Pancreas (tissue), 10 donors: ENCODE measurements around the gene GAS2. TPM values are rescaled to one million over a fixed set of nuclear protein-coding genes. Genes with fewer than 3 reads are reported as not detected.

ENCODE experiments used
- ATAC-seq, 4 donors: fragments of 200-7000 bp; cut with Tn5 transposase; one replicate each; pipeline versions ENCODE4 v1.8.0 to v1.9.1; 2020; ENCODE audit warnings: mild to moderate bottlenecking in 4 of 4, moderate library complexity in 4 of 4
- DNase-seq, 6 donors: peaks; one replicate each; pipeline ENCODE4 v3.0.0-alpha.2; 2020
- FAIRE-seq: peaks from 2 replicates; lab custom pipeline; 2012; peaks lifted over from hg19 to GRCh38; lab: Jason Lieb, UNC
- H3K27ac ChIP-seq, 4 donors: fragments of 200-600 bp; sonication (generic); 1 replicate in 3 of 4; 2 replicates in 1 of 4; pipeline versions ENCODE4 v1.5.0 to v1.8.0; 2020
- H3K27me3 ChIP-seq, 4 donors: fragments of 200-600 bp; one replicate each; pipeline ENCODE4 v1.8.0; 2021
- H3K36me3 ChIP-seq, 3 donors: fragments of 200-600 bp; sonication (generic) in 1 of 3; one replicate each; pipeline versions ENCODE4 v1.5.0 to v1.8.0; 2020 to 2021
- H3K4me1 ChIP-seq, 3 donors: fragments of 200-600 bp; one replicate each; pipeline ENCODE4 v1.8.0; 2021
- H3K4me3 ChIP-seq, 4 donors: fragments of 200-600 bp; sonication (generic) in 2 of 4; one replicate each; pipeline versions ENCODE4 v1.5.0 to v1.8.0; 2020 to 2021
- H3K9me3 ChIP-seq, 4 donors: fragments of 200-600 bp; one replicate each; pipeline ENCODE4 v1.8.0; 2021
- WGBS, 2 donors: extraction: QIAGEN DNeasy Blood & Tissue Kit; methylation state at CpG; one replicate each; pipeline ENCODE4 v1.1.7; 2013; 5-methylcytosine and 5-hydroxymethylcytosine counted together
- intact Hi-C, 3 donors: fragments of 100-400 bp; cut with DNase I; formaldehyde crosslinking; loops; one replicate each; pipeline versions ENCODE4 v1.11.1 to v1.14.2; 2022
- polyA plus RNA-seq, 2 donors: library from polyadenylated mRNA; stranded (reverse); fragments of 200-250 nt; gene quantifications; one replicate each; pipeline ENCODE4 v1.2.3, GENCODE V29; 2013
- total RNA-seq, 6 donors: library from RNA; stranded (reverse); fragmentation: NEBNext Ultra II Directional in 4 of 6; extraction: Animal tissue kit (Norgen Biotek cat#: 25700) in 4 of 6; gene quantifications; one replicate each; pipeline versions ENCODE4 v1.2.1 to v1.2.4, GENCODE V29; 2021 to 2023
- TF ChIP-seq, protein P1 (sequence below), 4 donors: fragments of 200-600 bp; sonication (generic) in 3 of 4; IDR thresholded peaks; one replicate each; pipeline versions ENCODE4 v1.5.0 to v1.8.0; 2021; ENCODE audit warnings: antibody characterized with exemption in 4 of 4
- donor health status: healthy with polysubstance abuse.
- donor health status: DM: no; HTN: no; CAD: no; lungs with moderate emphysema.
- donor health status: DM: no; HTN: no; CAD: no.
- donor health status: control.
- donor health status: control.
- donor health status: Bipolar disorder and iron deficiency.
- donor health status: DM: yes; HTN: yes; CAD: no.
- donor health status: DM: no; HTN: no; CAD: no.
- donor health status: DM: no; HTN: no; CAD: no.
- donor health status: DM: yes; HTN: yes; CAD: no.

Gene GAS2
- total and polyA plus RNA-seq, 8 donors: 4.1 to 13.4 (median 11.2) TPM

DNA sequence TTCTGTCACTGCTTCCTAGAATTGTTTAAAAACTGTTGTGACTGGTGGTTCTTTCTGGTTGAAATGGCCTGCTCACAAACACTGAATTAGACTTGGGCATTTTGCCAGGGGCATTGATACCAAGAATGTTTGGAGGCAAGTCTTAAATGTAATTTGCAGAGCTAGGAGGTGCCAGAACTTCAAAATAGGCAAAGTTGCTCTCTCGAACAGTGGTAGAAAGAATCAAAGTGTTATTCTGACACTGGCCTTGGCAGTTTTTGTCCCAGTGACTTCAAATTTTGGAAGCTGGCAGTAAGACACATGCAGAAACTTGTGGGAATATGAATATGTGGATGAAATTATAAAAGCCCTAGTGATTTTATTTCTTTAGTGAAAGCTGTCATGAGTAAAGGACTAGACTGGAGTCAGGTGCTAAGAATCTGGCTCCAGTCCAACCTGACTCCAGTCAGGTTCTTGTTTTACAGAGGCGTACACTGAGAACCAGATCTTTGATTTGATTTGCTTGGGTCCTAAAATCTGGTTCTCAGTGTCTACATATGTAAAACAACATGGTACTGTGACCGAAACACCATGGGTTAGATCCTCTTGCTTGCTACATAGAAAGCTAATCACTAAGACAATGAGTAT is 142.3 kb downstream of the GAS2 start:
- ATAC-seq (no peak), FAIRE-seq (no peak), DNase-seq (no peak)
- Histone ChIP-seq H3K27ac (peak overlapping the region in 1 of 4 donors; percentile 6), H3K27me3 (no peaks in the 10 kb centered on the region), H3K4me1 (peaks cover 0 to 8% (median 0%) of the 10 kb centered on the region in 3 donors), H3K9me3 (no peaks in the 10 kb centered on the region), H3K4me3 (no peak overlapping the region), H3K36me3 (no peaks in the 10 kb centered on the region)
- intact Hi-C loops: no loop called here
- WGBS, 2 donors: 92 to 93% methylated on average over 3 of the region's 3 CpGs
- TF ChIP-seq, protein P1, sequence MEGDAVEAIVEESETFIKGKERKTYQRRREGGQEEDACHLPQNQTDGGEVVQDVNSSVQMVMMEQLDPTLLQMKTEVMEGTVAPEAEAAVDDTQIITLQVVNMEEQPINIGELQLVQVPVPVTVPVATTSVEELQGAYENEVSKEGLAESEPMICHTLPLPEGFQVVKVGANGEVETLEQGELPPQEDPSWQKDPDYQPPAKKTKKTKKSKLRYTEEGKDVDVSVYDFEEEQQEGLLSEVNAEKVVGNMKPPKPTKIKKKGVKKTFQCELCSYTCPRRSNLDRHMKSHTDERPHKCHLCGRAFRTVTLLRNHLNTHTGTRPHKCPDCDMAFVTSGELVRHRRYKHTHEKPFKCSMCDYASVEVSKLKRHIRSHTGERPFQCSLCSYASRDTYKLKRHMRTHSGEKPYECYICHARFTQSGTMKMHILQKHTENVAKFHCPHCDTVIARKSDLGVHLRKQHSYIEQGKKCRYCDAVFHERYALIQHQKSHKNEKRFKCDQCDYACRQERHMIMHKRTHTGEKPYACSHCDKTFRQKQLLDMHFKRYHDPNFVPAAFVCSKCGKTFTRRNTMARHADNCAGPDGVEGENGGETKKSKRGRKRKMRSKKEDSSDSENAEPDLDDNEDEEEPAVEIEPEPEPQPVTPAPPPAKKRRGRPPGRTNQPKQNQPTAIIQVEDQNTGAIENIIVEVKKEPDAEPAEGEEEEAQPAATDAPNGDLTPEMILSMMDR (IDR thresholded peaks at IDR 0.05): no peak

DNA sequence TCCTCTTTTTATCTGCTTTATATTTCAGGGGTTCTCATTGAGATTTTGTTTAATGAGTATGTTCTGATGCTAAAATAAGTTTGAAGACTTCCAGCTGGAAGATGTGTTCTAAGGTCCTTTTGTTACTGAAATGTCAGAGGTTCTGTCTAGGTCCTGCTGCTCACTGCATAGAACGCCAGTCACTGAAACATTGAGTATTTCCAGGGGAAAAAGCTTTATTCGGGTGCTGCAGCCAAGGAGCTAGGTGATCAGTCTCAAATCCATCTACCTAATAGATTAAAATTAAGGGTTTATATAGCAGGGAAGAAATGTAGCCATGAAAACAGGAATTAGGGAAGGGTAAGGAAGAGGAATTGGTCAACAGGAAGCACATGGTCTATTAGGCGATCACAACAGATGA is 143.5 kb downstream of the GAS2 start:
- no peaks in the 10 kb centered on the region for H3K27me3 ChIP-seq
- H3K36me3 ChIP-seq: no peaks in the 10 kb centered on the region
- DNase-seq: no peak
- ATAC-seq: no peak
- WGBS, 2 donors: 93 to 94% methylated on average over 3 of the region's 3 CpGs
- H3K4me1 ChIP-seq: peaks cover 0 to 8% (median 0%) of the 10 kb centered on the region in 3 donors
- H3K4me3 ChIP-seq: no peak overlapping the region
- intact Hi-C loops: no loop called here
- TF ChIP-seq, protein P1 (IDR thresholded peaks at IDR 0.05): no peak
- no peak overlapping the region for H3K27ac ChIP-seq
- H3K9me3 ChIP-seq: no peaks in the 10 kb centered on the region
- no peak for FAIRE-seq

DNA sequence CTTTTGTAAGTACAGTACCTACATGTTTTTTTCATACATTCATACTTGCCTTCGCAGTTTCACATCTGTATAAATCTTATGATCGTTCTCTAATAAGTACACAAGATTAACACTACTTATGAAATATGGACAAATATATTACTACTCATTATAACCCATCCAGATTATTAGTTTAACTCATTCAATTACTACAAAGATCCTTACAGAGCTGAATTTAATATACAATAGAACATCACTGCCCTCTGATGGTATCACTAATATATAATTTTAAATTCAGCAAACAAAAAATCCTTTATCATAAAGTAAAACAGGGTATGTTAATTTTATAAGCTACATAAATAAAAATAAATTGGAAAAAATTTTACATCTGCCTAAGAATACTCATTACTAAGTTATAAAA is 155.8 kb downstream of the GAS2 start:
- whole genome bisulfite sequencing, 2 donors: 94 to 96% methylated on average over 2 of the region's 2 CpGs
- ATAC-seq (no peak), FAIRE-seq (no peak), DNase-seq (no peak)
- no peak overlapping the region for H3K27ac ChIP-seq
- no peak overlapping the region for H3K4me3 ChIP-seq
- peaks cover 0 to 22% (median 0%) of the 10 kb centered on the region in 3 donors for H3K36me3 ChIP-seq
- H3K27me3 ChIP-seq: no peaks in the 10 kb centered on the region
- TF ChIP-seq, protein P1 (IDR thresholded peaks at IDR 0.05): no peak
- no peaks in the 10 kb centered on the region for H3K4me1 ChIP-seq
- H3K9me3 ChIP-seq: no peaks in the 10 kb centered on the region
- intact Hi-C loops: no loop called here

DNA sequence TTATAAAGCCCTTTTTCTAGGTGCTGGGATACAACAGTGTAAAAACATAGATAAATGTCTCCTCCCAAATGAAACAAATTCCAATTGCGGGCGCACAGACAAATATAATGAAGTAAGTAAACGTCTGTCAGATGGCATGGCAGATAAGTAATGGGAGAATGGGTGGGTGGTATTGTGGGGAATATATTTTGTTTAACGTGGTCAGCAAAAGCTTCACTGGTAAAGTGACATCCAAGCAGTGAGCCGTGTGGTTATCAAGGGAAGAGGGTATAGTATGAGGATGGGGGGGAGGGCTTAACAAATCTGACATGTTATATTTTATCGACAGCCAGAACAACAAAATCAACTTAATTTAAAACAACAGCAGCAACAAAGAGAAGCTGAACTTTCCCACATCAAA is 162.0 kb downstream of the GAS2 start:
- no peak overlapping the region for H3K27ac ChIP-seq
- intact Hi-C loops: no loop called here
- H3K4me1 ChIP-seq: peaks cover 0 to 11% (median 0%) of the 10 kb centered on the region in 3 donors
- H3K4me3 ChIP-seq: peak overlapping the region in 1 of 4 donors; percentile 77
- 30 to 43% methylated on average over 6 of the region's 6 CpGs for WGBS, 2 donors
- H3K27me3 ChIP-seq: no peaks in the 10 kb centered on the region
- no peak for FAIRE-seq
- TF ChIP-seq, protein P1 (IDR thresholded peaks at IDR 0.05): no peak
- H3K9me3 ChIP-seq: no peaks in the 10 kb centered on the region
- H3K36me3 ChIP-seq: peaks cover 0 to 4% (median 0%) of the 10 kb centered on the region in 3 donors
- no peak for DNase-seq
- no peak for ATAC-seq
